NCI-H1436 (cell line): ENCODE measurements around the gene PBOV1.

Source experiments
- DNase-seq: peaks from one replicate; lab custom pipeline; 2025; lab: John Stamatoyannopoulos, UW

PBOV1 gene

DNA sequence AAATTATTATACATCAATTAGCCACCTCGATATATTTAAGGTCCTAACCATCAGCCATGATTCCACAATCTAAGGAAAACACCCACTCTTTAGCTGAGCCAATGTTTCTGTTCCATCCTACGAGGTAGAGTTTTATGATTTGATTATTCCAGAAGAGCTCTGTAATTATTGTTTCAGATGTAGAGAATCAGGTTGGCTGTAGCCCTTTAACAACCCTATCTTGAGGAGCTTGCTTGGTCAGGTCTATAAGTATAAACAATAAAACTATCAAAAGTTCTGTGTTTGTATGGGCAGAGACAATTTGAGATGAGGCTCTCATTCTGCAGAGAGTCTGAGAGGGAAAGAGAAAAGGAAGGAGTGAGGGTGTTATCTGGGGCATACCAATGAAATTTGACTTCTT, at the start of gene PBOV1:
PBOV1 (minus strand) TSS at position 43 of the 400 bp plus-strand sequence. CDS start 96 bp downstream, outside the sequence.
- no peak for DNase-seq

DNA sequence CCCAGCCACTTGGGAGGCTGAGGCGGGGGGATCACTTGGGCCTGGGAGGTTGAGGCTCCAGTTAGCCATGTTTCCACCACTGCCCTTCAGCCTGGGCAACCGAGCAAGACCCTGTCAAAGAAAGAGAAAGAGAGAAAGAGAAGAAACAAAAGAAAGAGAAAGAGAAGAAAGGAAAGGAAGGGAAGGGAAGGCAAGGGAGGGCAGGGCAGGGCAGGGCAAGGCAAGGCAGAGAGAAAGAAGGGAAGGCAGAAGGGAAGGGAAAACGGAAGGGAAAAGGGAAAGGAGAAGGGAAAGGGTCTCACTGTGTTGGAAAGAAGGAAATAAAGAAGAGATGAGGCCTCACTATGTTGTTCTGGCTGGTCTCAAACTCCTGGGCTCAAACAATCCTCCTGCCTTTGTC, 47.8 kb upstream of the PBOV1 start:
- no peak for DNase-seq

DNA sequence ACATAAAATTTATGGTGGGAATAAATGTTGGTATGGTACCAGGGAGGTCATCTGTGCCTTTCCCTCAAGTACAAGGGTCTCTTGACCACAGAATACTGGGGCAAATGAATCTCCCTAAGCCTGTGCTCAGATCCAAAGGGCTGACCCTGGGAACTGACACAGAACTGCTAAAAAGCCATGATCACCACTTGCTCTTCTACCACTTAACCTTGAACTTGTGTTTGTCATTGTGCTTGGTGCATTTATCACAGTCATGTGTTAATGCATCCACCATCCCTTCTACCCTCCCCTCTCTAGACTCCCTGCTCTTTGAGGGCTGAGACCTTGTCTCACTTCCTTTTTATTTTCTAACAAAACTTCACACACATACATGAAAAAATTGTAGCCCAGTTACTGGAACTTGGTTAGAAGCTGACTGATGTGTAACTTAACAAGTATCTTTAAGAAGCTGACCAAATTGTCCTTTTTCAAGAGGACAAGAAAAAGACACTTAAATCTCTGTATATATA, 46.1 kb upstream of the PBOV1 start:
- DNase-seq = no peak

DNA sequence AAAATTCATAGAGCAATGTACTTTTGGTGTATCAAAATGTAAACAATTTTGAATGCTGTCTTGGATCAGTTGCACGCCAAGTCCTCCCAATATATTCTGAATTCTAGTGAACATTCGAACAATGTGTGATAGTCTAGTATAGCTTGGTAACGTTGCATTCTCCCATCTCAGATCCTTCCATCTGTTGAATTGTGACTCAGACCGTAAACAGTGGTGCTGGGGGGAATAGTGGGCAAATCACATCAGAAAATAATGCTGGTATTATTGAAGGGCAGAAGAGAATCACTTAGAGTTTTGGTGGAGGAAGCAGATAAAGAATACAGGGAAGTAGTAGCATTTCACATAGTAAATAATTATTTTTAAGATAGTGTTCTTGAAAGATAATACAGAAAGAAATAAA, 45.7 kb upstream of the PBOV1 start:
- no peak for DNase-seq

DNA sequence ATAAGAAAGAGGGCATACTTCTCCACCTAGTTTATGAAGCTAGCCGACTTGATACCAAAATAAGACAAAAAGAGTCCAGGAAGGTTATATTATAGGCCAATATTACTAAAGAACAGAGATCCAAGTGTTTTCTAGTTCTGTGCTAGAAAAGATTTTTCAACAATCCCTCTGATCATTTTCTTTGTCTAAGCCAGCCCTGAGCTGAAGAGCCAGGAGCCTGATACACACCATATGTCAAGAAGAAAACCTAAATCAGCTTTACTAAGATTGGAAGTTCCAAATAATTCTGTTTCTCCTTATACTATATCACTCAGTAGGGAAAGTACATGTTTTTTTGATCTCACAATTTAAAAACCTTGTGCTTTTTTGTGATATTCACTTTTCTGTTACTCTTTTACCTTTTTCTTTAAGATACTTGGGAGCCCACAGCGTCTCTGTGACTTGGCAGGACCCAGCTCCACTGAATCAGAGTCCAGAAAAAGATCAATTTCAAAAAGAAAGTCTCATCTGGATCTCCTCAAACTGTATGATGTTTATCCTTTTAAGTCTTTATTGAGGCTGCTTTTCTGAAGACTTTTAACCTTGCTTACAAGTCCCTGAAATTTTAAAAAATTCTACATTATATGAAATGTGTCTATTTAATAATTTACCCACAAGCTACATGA, 43.0 kb upstream of the PBOV1 start:
- DNase-seq = no peak

DNA sequence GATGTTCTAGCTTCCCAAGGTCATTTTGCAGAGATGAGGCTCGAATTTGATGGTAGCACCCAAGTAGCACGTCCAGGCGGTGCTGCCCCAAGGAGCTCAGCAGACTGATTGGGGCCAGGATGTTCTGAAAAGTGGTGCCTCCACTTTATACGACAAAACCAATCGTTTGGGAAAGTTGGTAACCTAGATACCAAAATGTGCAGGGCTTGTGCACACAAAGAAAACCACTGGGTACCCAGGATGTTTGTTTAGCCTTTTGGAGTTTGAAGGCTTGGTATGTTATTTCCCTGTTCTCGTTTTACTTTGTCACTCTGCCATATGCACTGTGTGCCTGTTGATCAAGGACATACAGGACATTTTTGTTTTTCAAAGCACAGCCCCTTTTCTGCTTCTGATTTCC, 40.7 kb upstream of the PBOV1 start:
- DNase-seq = no peak

DNA sequence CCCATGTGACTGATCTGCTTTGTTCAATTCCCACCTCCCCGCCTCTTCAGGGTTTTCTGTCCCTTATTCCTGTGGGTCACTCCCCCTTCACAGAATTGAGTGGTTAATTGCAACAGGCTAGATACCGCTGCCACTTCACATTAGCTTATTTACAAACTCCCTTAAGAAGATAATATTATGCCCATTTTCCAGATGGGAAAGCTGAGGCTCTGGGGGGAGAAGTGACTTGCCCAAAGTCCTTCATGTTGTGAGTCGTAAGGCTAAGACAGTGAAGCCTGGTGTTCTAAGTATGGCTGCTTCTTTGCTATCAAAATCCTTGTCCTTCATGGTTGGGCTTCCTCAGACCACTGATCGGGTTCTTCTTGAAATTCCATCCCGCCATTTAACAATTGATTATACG, 39.9 kb upstream of the PBOV1 start:
- no peak for DNase-seq

DNA sequence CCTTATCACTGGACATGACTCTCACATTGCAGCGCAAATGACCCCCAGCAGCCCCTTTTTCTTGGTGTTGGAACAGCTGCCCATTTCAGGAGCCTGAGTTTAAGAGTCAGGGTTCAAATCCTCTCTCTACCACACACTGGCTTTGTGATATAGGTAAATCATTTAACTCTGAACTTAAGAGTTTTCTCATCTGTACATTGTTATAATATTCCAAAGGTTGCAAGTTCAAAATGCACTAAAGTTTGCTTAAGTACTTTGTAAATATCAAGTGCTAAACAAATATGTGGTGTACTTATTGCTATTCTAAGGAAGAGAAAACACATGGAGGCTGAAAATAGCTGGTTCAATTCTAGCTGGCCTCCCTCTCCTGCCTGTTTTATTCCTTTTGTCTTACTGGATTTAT, 39.3 kb upstream of the PBOV1 start:
- DNase-seq = no peak

DNA sequence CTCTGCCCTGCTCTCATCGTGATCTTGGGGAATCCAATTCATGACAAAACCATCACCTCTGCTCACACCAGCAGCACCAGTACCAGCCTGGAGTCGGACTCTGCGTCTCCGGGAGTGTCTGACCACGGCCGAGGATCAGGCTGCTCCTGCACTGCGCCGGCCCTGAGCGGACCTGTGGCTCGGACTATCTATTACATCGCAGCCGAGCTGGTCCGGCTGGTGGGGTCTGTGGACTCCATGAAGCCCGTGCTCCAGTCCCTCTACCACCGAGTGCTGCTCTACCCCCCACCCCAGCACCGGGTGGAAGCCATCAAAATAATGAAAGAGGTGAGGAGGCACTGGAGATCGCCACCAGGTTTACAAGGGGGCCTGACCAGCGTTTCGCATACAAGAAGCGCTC, 37.2 kb upstream of the PBOV1 start:
- no peak for DNase-seq

DNA sequence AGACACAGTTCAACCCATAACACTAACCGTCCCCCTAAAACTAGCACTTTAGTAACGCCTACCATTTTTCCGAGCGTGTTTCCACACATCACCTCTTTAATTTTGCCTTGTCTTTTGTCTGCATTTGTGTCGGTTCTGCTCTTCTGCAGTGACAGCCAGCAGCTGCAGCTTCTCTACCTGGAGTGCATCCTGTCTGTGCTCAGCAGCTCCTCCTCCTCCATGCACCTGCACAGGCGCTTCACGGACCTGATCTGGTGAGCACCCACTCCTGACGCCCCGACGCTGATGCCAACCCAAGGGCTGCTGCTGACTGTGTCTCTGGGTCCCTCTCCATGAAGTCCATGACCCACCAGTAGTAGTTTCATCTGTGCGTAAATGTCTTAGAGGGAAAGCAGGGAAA, 35.4 kb upstream of the PBOV1 start:
- DNase-seq = no peak

DNA sequence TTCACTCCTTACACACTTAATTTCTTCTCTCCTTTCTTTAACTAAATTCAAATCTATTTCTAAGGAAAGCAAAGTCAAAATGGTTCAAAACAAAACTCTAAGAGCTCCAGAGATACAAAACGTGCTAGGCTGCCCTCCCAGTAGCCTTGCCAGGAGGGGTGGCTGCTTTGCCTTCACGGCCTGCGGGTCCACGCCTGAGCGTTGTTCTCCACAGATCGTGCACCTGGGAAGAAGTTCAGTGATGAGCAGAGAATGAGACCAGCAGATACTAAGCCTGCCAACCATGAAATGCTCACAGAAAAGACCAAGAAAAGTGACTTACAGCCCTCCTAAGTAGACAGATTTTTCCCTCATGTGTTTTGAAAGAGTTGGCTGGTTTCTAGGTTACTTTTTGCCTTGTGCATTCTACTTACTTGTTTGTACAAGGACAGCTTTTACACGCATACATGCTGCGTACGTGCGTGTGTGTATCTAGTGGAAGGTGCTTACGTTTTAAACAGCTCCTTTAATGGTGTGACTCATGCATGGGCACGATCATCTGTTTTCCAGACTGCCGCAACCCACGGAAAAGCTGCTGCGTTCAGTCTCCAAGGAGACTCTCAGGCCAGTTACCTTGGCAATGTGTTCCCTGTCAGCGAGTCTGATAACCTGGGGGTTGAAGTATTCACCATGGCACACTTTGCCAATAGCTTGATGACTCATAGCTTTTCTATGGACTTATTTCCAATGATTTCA, 32.4 kb upstream of the PBOV1 start:
- no peak for DNase-seq

DNA sequence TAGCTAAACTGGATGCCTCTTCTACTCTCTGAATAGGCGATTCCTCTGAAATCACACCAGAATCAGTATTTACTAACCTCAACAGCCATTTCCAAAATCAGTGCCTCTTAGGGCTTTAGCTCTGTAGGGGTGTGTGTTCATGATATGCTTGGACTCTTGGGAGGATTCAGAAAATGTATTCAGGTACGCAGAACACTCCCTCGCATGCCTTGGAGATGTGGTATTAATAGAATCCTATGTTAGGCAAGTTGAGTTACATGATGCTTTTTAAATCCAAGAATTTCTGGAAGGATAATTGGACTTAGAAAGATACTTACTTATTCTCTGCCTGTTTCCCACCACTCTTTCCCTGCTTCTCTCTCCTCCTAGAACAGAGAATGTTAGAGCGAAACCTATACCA, 31.8 kb upstream of the PBOV1 start:
- DNase-seq = no peak

DNA sequence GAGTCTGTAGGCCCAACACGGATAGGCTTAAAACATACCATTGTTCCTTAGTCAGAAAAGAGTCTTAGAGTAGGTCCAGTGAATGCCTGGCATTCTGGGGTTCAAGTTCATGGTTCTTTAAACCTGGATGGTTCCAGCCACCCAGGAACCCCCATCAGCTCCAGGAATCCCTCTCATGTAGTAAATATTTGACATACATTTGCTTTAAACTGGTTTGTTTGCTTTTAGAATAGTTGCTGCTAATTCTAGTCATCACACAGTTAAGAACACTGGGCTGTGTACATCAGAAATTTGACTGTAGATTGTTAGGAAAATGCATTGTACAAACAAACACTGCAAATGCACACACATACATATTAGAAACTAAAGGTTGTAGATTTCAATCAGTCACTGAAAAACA, 30.6 kb upstream of the PBOV1 start:
- no peak for DNase-seq

DNA sequence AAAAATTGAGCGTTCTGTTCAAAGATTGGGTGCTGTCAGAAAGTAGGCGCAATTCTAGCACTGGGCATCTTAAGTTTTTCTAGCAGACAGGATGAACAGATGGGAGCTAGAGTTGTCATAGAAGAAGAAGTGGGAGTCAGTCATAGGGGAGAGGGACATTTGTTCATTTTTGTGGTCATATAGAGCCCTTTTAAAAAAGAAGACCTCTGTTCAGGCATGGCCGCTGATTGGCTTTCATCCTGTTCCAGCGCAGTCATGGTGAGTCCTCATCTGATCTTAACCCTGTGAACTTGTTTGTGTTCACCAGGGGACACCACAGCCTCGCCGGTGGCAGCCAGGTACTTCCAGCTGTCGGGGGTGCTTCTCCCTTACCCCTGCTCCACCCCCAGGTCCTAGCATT, 29.7 kb upstream of the PBOV1 start:
- DNase-seq = no peak

DNA sequence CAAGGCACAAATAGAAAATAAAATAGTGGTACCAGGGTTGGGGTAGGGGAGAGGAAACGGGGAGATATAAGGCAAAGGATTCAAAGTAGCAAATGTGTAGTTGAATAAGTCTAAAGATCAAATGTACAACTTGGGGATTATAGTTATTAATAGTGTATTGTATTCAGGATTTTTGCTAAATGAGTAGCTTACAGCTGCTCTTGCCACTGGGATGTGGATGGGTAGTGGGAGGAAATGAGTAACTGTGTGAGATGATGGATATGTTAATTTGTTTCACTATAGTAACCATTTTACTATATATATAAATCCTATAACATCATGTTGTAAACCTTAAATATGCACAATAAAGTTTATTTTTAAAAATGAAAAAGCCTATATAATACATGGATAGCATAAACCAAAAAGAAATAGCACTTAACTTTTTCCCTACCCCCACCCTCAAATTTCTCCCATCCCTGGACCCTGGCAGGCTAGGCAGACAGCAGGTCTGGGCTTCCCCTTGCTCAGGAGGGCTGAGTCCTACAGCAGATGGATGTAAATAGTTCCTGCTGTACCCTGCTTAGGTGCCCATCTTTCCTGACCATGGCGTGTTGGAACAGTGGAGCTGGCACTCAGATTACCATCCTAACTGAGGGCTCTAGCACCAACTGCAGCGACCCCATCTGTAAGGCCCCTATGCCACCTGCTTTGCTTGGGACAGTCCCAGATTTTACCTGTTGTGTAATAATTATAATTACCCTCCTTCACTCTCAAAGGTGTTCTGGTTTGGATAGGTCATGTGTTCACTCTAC, 28.6 kb upstream of the PBOV1 start:
- no peak for DNase-seq

DNA sequence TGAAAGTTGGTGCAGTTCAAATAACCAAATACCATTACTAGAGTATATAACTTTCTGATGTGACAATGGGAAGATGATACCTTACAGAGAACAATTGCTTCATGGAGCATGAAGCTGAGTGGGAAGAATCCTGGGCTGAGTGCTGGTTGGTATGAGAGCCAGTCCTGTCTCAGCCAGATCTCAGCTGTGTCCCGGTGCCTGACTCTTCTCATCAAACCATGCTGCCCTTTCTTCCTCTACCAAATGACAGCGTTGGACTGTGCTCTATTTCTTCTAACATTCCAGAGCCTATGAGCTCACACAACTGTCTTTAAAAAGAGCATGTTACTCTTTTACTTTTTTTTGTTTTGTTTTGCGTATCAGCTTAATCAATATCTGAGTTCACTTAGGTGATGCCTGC, 27.5 kb upstream of the PBOV1 start:
- DNase-seq = no peak

DNA sequence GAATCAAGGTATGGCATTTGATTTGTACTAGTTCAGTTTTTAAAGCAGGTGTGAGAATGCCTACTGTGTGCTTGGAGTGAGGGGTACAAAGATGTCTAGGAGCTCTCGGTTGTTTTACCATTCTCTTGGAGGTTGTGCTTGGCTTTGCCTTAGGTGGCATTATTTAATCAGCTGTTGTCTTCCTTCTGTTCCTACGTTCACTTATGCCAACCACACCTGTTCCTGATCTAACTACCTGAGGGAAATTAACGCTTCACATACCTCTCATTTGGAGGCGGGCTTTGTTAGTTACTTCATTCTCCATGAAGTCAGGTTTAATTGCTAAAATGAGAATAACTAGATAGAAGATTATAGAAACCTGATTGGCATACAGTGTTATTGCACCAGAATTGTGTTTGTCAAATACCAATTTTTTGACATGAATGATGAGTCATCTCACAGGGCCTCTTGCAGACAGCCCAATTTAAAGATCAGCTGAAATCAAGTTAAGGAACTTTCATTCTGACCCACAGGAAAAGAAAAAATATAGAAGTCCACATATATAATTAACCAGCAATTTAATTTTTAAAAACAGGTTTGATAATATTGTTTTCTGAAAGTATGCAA, 24.8 kb upstream of the PBOV1 start:
- DNase-seq = no peak

DNA sequence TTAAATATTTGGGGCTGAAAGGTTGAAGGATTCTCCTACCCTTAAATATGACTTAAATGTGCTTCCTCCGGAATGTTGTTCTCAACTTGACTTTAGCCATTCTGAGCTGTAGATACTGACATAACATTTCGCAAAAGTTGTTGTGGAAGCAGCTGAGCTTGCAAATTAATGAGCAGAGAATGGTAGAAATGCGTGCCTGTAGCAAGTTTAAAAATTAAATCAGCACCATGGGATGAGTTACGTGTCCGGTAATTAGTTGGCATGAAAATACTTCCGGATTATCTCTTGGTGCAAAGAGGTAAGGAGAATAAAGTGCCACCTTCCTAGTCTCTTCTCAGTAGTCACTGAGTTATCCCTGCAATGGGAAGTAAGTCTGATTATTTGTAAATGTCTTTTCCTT, 23.6 kb upstream of the PBOV1 start:
- no peak for DNase-seq

DNA sequence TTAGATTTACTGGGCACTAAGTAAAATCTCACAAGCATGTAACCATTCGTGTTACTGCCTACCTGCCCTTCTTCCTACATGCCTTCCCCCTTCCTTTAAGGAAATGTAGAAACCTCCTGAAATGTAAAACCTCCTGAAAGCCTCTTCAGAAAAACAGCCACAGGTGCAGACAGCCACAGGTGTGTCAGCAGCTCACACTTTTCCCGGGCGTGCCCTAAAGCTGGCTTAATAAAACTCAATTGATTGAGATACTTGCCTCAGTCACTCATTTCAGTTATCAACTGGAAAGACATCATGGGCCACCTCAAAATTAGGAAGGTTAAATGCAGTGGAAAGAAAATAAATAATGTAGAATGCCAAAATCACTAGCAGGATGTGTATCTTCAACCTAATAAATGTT, 23.1 kb upstream of the PBOV1 start:
- DNase-seq = no peak

DNA sequence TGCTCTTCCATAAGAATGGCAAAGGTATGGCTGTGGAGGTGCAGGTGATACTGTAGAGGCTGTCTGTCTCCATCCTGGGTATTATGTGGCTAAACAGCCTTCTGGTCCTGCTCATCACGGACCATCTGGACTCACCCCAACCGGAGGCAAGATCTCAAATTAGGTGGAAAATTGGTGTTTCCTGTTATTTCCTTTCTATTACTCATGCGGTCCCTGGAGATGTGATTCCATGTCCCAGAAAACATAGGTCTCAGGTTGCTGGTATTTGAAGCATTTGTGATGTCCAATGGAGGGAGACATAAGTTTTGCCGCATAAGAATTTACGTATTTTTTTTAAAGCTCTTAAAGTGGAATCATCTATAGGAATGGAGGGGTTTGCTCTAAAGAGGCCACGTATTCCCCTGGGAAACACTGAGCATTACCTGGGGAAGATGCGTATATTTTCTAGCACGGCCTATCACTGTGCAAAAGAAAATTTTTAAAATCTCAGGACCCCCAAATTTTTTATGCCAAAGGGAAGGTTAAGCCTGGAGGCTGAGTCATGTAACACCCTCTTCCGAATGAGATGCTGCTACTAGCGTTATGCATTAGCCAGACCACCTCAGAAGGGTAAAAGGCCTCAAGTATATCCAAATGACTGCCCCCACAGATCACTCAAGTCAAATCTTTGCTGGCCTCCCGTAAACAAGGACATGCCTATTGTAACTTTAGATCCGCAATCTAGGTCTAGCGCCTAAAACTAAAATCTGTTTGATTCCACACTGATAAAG, 22.4 kb upstream of the PBOV1 start:
- DNase-seq = no peak

DNA sequence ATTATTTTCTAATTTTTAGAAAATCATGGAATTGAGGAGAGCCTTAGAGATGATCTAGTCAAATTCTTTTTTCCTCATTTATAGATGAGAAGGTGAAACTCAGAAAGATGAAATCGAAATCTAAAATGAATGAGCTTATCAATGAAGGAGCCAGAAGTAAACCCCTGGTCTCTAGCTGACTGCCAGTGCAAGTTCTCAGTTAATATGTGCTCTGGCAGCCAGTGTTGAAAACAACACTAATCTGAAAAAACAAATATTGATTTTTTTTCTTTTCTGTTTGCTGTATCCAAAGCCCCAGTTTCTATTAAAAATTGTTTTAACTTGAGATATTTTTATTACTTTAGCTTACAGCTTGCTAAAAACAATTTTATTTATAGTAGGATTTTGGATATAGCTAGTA, 21.5 kb upstream of the PBOV1 start:
- no peak for DNase-seq

DNA sequence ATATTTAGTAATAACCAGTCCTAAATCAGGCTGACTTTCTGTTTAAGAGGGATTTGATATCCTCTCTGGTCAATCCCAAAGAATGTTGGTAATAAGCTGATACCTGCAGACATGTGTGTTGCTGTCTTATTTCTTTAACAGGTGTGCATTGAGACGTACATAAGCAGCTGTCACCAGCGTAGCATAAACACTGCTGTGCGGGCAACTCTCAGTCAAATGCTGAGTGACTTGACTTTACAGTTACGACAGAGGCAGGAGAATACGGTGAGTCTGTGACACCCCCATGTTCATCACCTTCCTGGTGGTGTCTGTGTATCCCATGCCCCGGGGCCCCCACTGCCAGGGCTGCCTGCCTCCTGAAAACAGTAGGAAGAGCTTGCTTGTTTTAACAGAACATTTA, 20.1 kb upstream of the PBOV1 start:
- no peak for DNase-seq
